ENCODE data around the gene OR2T12.

- TF ChIP-seq, protein P1, sequence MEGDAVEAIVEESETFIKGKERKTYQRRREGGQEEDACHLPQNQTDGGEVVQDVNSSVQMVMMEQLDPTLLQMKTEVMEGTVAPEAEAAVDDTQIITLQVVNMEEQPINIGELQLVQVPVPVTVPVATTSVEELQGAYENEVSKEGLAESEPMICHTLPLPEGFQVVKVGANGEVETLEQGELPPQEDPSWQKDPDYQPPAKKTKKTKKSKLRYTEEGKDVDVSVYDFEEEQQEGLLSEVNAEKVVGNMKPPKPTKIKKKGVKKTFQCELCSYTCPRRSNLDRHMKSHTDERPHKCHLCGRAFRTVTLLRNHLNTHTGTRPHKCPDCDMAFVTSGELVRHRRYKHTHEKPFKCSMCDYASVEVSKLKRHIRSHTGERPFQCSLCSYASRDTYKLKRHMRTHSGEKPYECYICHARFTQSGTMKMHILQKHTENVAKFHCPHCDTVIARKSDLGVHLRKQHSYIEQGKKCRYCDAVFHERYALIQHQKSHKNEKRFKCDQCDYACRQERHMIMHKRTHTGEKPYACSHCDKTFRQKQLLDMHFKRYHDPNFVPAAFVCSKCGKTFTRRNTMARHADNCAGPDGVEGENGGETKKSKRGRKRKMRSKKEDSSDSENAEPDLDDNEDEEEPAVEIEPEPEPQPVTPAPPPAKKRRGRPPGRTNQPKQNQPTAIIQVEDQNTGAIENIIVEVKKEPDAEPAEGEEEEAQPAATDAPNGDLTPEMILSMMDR (IDR thresholded peaks at IDR 0.05): no peak
- TF ChIP-seq EZH2 (IDR thresholded peaks at IDR 0.05): no peak
- no peak for TF ChIP-seq EZH2phosphoT487 (IDR thresholded peaks at IDR 0.05)
Observed at GRCh38 chr1:248268178-248268577, 35.0 kb downstream of the OR2T12 start.

Data from neural progenitor cell (in vitro differentiated cells).